ENCODE data around the gene TIMP2. TPM values are rescaled to one million over a fixed set of nuclear protein-coding genes. Genes with fewer than 3 reads are reported as not detected.

Gene TIMP2
- total RNA-seq, 4 donors from 2014 or later, result 32.2 to 70.7 (median 54.6) TPM

- no peak for DNase-seq
- H3K27me3 ChIP-seq, result no peaks in the 10 kb centered on the region
- peaks cover 11 to 48% (median 32%) of the 10 kb centered on the region in 4 donors for H3K4me1 ChIP-seq
- TF ChIP-seq POLR2AphosphoS5 (IDR thresholded peaks at IDR 0.05), result no peak
- WGBS, 2 donors (ENCODE audit: low coverage in 1 of 2), result 76 to 83% methylated on average over 2 to 7 of the region's 7 CpGs
- in situ Hi-C loops (cut with MboI; ENCODE audit: low pct_ligation_motif_present in 1 of 4, low pct_unique_long_range_greater_than_20kb in 1 of 4, low sequenced_read_pairs in 3 of 4), result no loop called here
- H3K4me3 ChIP-seq, result no peak overlapping the region
- no peaks in the 10 kb centered on the region for H3K36me3 ChIP-seq
- intact Hi-C loops (cut with DNase I; ENCODE audit: low total_unique reads), result no loop called here
- peak overlapping the region in 1 of 4 donors; percentile 62 for H3K27ac ChIP-seq
- no peaks in the 10 kb centered on the region for H3K9me3 ChIP-seq
Measured at GRCh38 chr17:78897664-78898047, 27.5 kb downstream of the TIMP2 start.

GRCh38 chr17:78896834-78897663, 28.1 kb downstream of the TIMP2 start:
- Histone ChIP-seq H3K27ac (peak overlapping the region; percentile 12 to 62 (median 51)), H3K27me3 (no peaks in the 10 kb centered on the region), H3K4me3 (no peak overlapping the region), H3K9me3 (no peaks in the 10 kb centered on the region), H3K4me1 (peaks cover 17 to 54% (median 35%) of the 10 kb centered on the region in 4 donors), H3K36me3 (no peaks in the 10 kb centered on the region)
- 88% methylated on average over 32 of the region's 34 CpGs; no CpG with 5 or more reads in 1 of the 2 donors for WGBS, 2 donors (ENCODE audit: low coverage in 1 of 2)
- intact Hi-C loops (cut with DNase I; ENCODE audit: low total_unique reads) (no loop called here), in situ Hi-C loops (cut with MboI; ENCODE audit: low pct_ligation_motif_present in 1 of 4, low pct_unique_long_range_greater_than_20kb in 1 of 4, low sequenced_read_pairs in 3 of 4) (no loop called here)
- no peak for TF ChIP-seq CTCF (IDR thresholded peaks at IDR 0.05)
- no peak for TF ChIP-seq EP300 (IDR thresholded peaks at IDR 0.05; ENCODE audit: low read depth)
- no peak for TF ChIP-seq POLR2A (IDR thresholded peaks at IDR 0.05)
- TF ChIP-seq POLR2AphosphoS5 (IDR thresholded peaks at IDR 0.05), result no peak
- no peak for DNase-seq

- DNase-seq, result no peak
- H3K9me3 ChIP-seq, result no peaks in the 10 kb centered on the region
- H3K4me3 ChIP-seq, result no peak overlapping the region
- H3K27me3 ChIP-seq, result no peaks in the 10 kb centered on the region
- peaks cover 25 to 61% (median 40%) of the 10 kb centered on the region in 4 donors for H3K4me1 ChIP-seq
- H3K36me3 ChIP-seq, result no peaks in the 10 kb centered on the region
- WGBS, 2 donors (ENCODE audit: low coverage in 1 of 2), result 72% methylated on average over 20 of the region's 20 CpGs; no CpG with 5 or more reads in 1 of the 2 donors
- TF ChIP-seq EP300 (IDR thresholded peaks at IDR 0.05; ENCODE audit: low read depth) (no peak), POLR2A (IDR thresholded peaks at IDR 0.05) (no peak), POLR2AphosphoS5 (IDR thresholded peaks at IDR 0.05) (no peak), CTCF (IDR thresholded peaks at IDR 0.05) (no peak)
- H3K27ac ChIP-seq, result peak overlapping the region; percentile 12 to 62 (median 51)
- in situ Hi-C loops (cut with MboI; ENCODE audit: low pct_ligation_motif_present in 1 of 4, low pct_unique_long_range_greater_than_20kb in 1 of 4, low sequenced_read_pairs in 3 of 4) (no loop called here), intact Hi-C loops (cut with DNase I; ENCODE audit: low total_unique reads) (no loop called here)
Measured at GRCh38 chr17:78896091-78896833, 28.9 kb downstream of the TIMP2 start.

GRCh38 chr17:78895322-78895721, 29.9 kb downstream of the TIMP2 start:
- TF ChIP-seq POLR2A (IDR thresholded peaks at IDR 0.05), result no peak
- no peak for TF ChIP-seq EP300 (IDR thresholded peaks at IDR 0.05; ENCODE audit: low read depth)
- no peak for TF ChIP-seq POLR2AphosphoS5 (IDR thresholded peaks at IDR 0.05)
- no peak for TF ChIP-seq CTCF (IDR thresholded peaks at IDR 0.05)

More at GRCh38 chr17:78895322-78895721, 29.9 kb downstream of the TIMP2 start:
- no peak for DNase-seq
- Histone ChIP-seq H3K27me3 (no peaks in the 10 kb centered on the region), H3K4me3 (no peak overlapping the region), H3K36me3 (no peaks in the 10 kb centered on the region), H3K9me3 (no peaks in the 10 kb centered on the region), H3K27ac (peak overlapping the region in 3 of 4 donors; percentile 50 to 62 (median 52)), H3K4me1 (peaks cover 25 to 70% (median 42%) of the 10 kb centered on the region in 4 donors)
- intact Hi-C loops (cut with DNase I; ENCODE audit: low total_unique reads) (no loop called here), in situ Hi-C loops (cut with MboI; ENCODE audit: low pct_ligation_motif_present in 1 of 4, low pct_unique_long_range_greater_than_20kb in 1 of 4, low sequenced_read_pairs in 3 of 4) (no loop called here)
- 72 to 90% methylated on average over 2 to 5 of the region's 5 CpGs for WGBS, 2 donors (ENCODE audit: low coverage in 1 of 2)
